ENCODE results near the gene SRGN.

DNA sequence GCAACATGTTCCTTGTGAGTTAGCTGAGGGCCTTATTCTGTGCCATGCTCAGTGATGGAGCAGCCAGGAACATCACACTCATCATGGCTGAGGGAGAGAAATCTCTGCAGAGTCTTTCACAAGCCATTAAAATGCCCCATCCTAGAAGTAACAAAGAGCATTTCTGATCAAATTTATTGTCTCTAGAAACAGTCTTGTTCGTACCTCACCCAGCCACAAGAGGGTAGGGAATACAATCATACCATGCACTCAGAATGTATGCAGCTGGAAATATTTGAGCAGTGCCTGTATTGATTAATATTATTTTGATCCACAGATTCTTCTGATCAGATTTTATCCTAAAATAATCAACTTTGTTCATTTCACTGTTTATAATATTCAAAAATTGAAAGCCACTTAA, 53.4 kb downstream of the SRGN start:
- TF ChIP-seq, protein P1, sequence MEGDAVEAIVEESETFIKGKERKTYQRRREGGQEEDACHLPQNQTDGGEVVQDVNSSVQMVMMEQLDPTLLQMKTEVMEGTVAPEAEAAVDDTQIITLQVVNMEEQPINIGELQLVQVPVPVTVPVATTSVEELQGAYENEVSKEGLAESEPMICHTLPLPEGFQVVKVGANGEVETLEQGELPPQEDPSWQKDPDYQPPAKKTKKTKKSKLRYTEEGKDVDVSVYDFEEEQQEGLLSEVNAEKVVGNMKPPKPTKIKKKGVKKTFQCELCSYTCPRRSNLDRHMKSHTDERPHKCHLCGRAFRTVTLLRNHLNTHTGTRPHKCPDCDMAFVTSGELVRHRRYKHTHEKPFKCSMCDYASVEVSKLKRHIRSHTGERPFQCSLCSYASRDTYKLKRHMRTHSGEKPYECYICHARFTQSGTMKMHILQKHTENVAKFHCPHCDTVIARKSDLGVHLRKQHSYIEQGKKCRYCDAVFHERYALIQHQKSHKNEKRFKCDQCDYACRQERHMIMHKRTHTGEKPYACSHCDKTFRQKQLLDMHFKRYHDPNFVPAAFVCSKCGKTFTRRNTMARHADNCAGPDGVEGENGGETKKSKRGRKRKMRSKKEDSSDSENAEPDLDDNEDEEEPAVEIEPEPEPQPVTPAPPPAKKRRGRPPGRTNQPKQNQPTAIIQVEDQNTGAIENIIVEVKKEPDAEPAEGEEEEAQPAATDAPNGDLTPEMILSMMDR (conservative IDR thresholded peaks at IDR 0.05) = no peak
- TF ChIP-seq ZFX (IDR thresholded peaks at IDR 0.05) = no peak

Data from C4-2B (cell line).